ENCODE data around the gene ALDOB. TPM values are rescaled to one million over a fixed set of nuclear protein-coding genes. Genes with fewer than 3 reads are reported as not detected.

The ALDOB gene
- total and polyA plus RNA-seq, 2 of the 13 experiments (the other 11 are each of a cell fraction or from before 2014, with no cell fraction given): 0.29 to 0.97 TPM

- no peak for TF ChIP-seq ZMYM2 (CRISPR knock-in tag; IDR thresholded peaks at IDR 0.05)
- TF ChIP-seq RELA (CRISPR knock-in tag; IDR thresholded peaks at IDR 0.05): no peak
- no peak for TF ChIP-seq ARID3A (IDR thresholded peaks at IDR 0.05; ENCODE audit: low read depth, low read length)
- TF ChIP-seq SMAD9 (CRISPR knock-in tag; IDR thresholded peaks at IDR 0.05): no peak
- TF ChIP-seq ZNF615 (CRISPR knock-in tag; IDR thresholded peaks at IDR 0.05; ENCODE audit: borderline replicate concordance): no peak
- TF ChIP-seq HDAC1 (CRISPR knock-in tag; IDR thresholded peaks at IDR 0.05): no peak
- TF ChIP-seq JUND (CRISPR knock-in tag; IDR thresholded peaks at IDR 0.05): no peak
- no peak for TF ChIP-seq TEAD2 (CRISPR knock-in tag; IDR thresholded peaks at IDR 0.05)
- no peak for TF ChIP-seq PAF1 (CRISPR knock-in tag; IDR thresholded peaks at IDR 0.05)
- no peak for TF ChIP-seq ZNF354B (CRISPR knock-in tag; IDR thresholded peaks at IDR 0.05)
- 0 out of 2 replicates have a peak, but pooled peaks have one; percentile 40 for TF ChIP-seq PPARG (CRISPR knock-in tag; conservative IDR thresholded peaks at IDR 0.05)
- no peak for TF ChIP-seq TARDBP (CRISPR knock-in tag; IDR thresholded peaks at IDR 0.05)
- TF ChIP-seq RARA (CRISPR knock-in tag; IDR thresholded peaks at IDR 0.05): 0 out of 2 replicates have a peak, but pooled peaks have one; percentile 16
- TF ChIP-seq NR2F6 (IDR thresholded peaks at IDR 0.05): peak; percentile 15; the same call in 1 of the 2 replicates
- 0 out of 2 replicates have a peak, but pooled peaks have one; percentile 46 for TF ChIP-seq NR2F6 (CRISPR knock-in tag; IDR thresholded peaks at IDR 0.05)
- TF ChIP-seq ZNF446 (CRISPR knock-in tag; IDR thresholded peaks at IDR 0.05): no peak
- no peak for TF ChIP-seq NAIF1 (CRISPR knock-in tag; IDR thresholded peaks at IDR 0.05; ENCODE audit: borderline replicate concordance)
- no peak for TF ChIP-seq ZNF7 (CRISPR knock-in tag; IDR thresholded peaks at IDR 0.05)
- TF ChIP-seq PAWR (CRISPR knock-in tag; IDR thresholded peaks at IDR 0.05; ENCODE audit: borderline replicate concordance): no peak
- TF ChIP-seq NFE2 (CRISPR knock-in tag; IDR thresholded peaks at IDR 0.05): no peak
- no peak for TF ChIP-seq ZNF317 (CRISPR knock-in tag; IDR thresholded peaks at IDR 0.05)
- peak; percentile 26 for TF ChIP-seq PHF5A (CRISPR knock-in tag; IDR thresholded peaks at IDR 0.05; ENCODE audit: low read depth, unreplicated experiment)
- TF ChIP-seq JUNB (CRISPR knock-in tag; IDR thresholded peaks at IDR 0.05; ENCODE audit: borderline replicate concordance): no peak
- 0 out of 2 replicates have a peak, but pooled peaks have one; percentile 23 for TF ChIP-seq HDAC2 (CRISPR knock-in tag; IDR thresholded peaks at IDR 0.05)
- TF ChIP-seq GMEB1 (CRISPR knock-in tag; IDR thresholded peaks at IDR 0.05; ENCODE audit: borderline replicate concordance): no peak
- no peak for TF ChIP-seq ZNF251 (CRISPR knock-in tag; IDR thresholded peaks at IDR 0.05)
- no peak for TF ChIP-seq ZNF605 (CRISPR knock-in tag; IDR thresholded peaks at IDR 0.05)
- no peak for TF ChIP-seq DR1 (CRISPR knock-in tag; IDR thresholded peaks at IDR 0.05)
- no peak for TF ChIP-seq ARHGAP35 (CRISPR knock-in tag; IDR thresholded peaks at IDR 0.05; ENCODE audit: borderline replicate concordance)
- no peak for TF ChIP-seq SKIL (CRISPR knock-in tag; IDR thresholded peaks at IDR 0.05; ENCODE audit: borderline replicate concordance)
Observed at GRCh38 chr9:101457003-101457402, 21.4 kb upstream of the ALDOB start (continued).
